GM21390 (cell line): Measurements from ENCODE around the gene DCUN1D4.

Experiments used
- ATAC-seq: cut with Tn5 transposase; IDR thresholded peaks from one replicate; pipeline ENCODE4 v1.9.1; 2021; ENCODE audit not compliant: unreplicated experiment

The DCUN1D4 gene

GRCh38 chr4:51853027-51853682 lies 10.2 kb downstream of the DCUN1D4 start:
- no peak for ATAC-seq

- no peak for ATAC-seq
Measured at GRCh38 chr4:51855270-51855669, 12.3 kb downstream of the DCUN1D4 start.

- ATAC-seq: no peak
Measured at GRCh38 chr4:51855751-51856150, 12.8 kb downstream of the DCUN1D4 start.

- no peak for ATAC-seq
Measured at GRCh38 chr4:51858605-51859202, 15.8 kb downstream of the DCUN1D4 start.

GRCh38 chr4:51859476-51860031 lies 16.6 kb downstream of the DCUN1D4 start:
- no peak for ATAC-seq

- ATAC-seq: no peak
Measured at GRCh38 chr4:51862199-51862598, 19.2 kb downstream of the DCUN1D4 start.

GRCh38 chr4:51862781-51863180 lies 19.8 kb downstream of the DCUN1D4 start:
- no peak for ATAC-seq

GRCh38 chr4:51865717-51866116 lies 22.8 kb downstream of the DCUN1D4 start:
- ATAC-seq: no peak

- no peak for ATAC-seq
Measured at GRCh38 chr4:51866835-51867234, 23.9 kb downstream of the DCUN1D4 start.

- ATAC-seq: no peak
Measured at GRCh38 chr4:51867689-51868448, 24.9 kb downstream of the DCUN1D4 start.

GRCh38 chr4:51868449-51868847 lies 25.5 kb downstream of the DCUN1D4 start:
- no peak for ATAC-seq

- ATAC-seq: no peak
Measured at GRCh38 chr4:51870441-51871188, 27.7 kb downstream of the DCUN1D4 start.

GRCh38 chr4:51872283-51872997 lies 29.5 kb downstream of the DCUN1D4 start:
- no peak for ATAC-seq

GRCh38 chr4:51874551-51874950 lies 31.6 kb downstream of the DCUN1D4 start:
- no peak for ATAC-seq

- ATAC-seq: no peak
Measured at GRCh38 chr4:51878431-51878830, 35.5 kb downstream of the DCUN1D4 start.

- ATAC-seq: no peak
Measured at GRCh38 chr4:51880016-51880915, 37.3 kb downstream of the DCUN1D4 start.

- ATAC-seq: no peak
Measured at GRCh38 chr4:51884055-51884454, 41.1 kb downstream of the DCUN1D4 start.

GRCh38 chr4:51884606-51885005 lies 41.7 kb downstream of the DCUN1D4 start:
- no peak for ATAC-seq

GRCh38 chr4:51885363-51885762 lies 42.4 kb downstream of the DCUN1D4 start:
- ATAC-seq: no peak

GRCh38 chr4:51890760-51891159 lies 47.8 kb downstream of the DCUN1D4 start:
- no peak for ATAC-seq
